DOHH2 (cell line): ENCODE measurements around the gene ZMYND8.

Experiments
- H3F3A ChIP-seq: fragments of 200-600 bp; sonication (generic), shearing (Covaris generic); 2 replicates; pipeline ENCODE4 v1.6.0; 2016; ENCODE audit warnings: antibody characterized with exemption, mild to moderate bottlenecking; ENCODE audit not compliant: control insufficient read depth, insufficient read depth
- H3K27ac ChIP-seq: fragments of 200-600 bp; sonication (generic); 2 replicates; pipeline ENCODE4 v1.5.1; 2014; ENCODE audit warnings: low read depth, mild to moderate bottlenecking, low read length, moderate library complexity
- H3K27me3 ChIP-seq: fragments of 200-600 bp; sonication (generic); 2 replicates; pipeline ENCODE4 v1.6.1; 2014; ENCODE audit warnings: mild to moderate bottlenecking, low read length, mixed read lengths; ENCODE audit not compliant: control insufficient read depth
- H3K36me3 ChIP-seq: fragments of 200-600 bp; sonication (generic); 2 replicates; pipeline ENCODE4 v1.6.1; 2014; ENCODE audit warnings: mild to moderate bottlenecking, low read length, moderate library complexity, mixed read lengths; ENCODE audit not compliant: control insufficient read depth
- H3K4me1 ChIP-seq: fragments of 200-600 bp; sonication (generic); 2 replicates; pipeline ENCODE4 v1.6.1; 2014; ENCODE audit warnings: mild to moderate bottlenecking, low read length, mixed read lengths; ENCODE audit not compliant: control insufficient read depth
- H3K4me2 ChIP-seq: fragments of 200-600 bp; sonication (generic); 2 replicates; pipeline ENCODE4 v1.6.0; 2014; ENCODE audit warnings: mild to moderate bottlenecking, low read length, moderate library complexity
- H3K4me3 ChIP-seq: fragments of 200-600 bp; sonication (generic); 2 replicates; pipeline ENCODE4 v1.5.1; 2014; ENCODE audit warnings: mild to moderate bottlenecking, low read length, mixed read lengths
- H3K79me2 ChIP-seq: fragments of 200-600 bp; sonication (generic); 2 replicates; pipeline ENCODE4 v1.6.1; 2014; ENCODE audit warnings: mild to moderate bottlenecking, low read length, mixed read lengths; ENCODE audit not compliant: control insufficient read depth
- H3K9me2 ChIP-seq: fragments of 200-600 bp; sonication (generic); replicated peaks from 2 replicates; pipeline ENCODE4 v1.6.1; 2014; ENCODE audit warnings: mild to moderate bottlenecking, low read length, mixed read lengths; ENCODE audit not compliant: control insufficient read depth
- H3K9me3 ChIP-seq: fragments of 200-600 bp; sonication (generic); 2 replicates; pipeline ENCODE4 v1.6.1; 2014; ENCODE audit warnings: antibody characterized with exemption, low read length, mixed read lengths; ENCODE audit not compliant: control insufficient read depth, insufficient read depth
- H4K20me1 ChIP-seq: fragments of 200-600 bp; sonication (generic); 2 replicates; pipeline ENCODE4 v1.6.0; 2014; ENCODE audit warnings: low read depth, mild to moderate bottlenecking, antibody characterized with exemption, low read length, moderate library complexity; ENCODE audit not compliant: control insufficient read depth, insufficient read depth
- EZH2phosphoT487 ChIP-seq: fragments of 200-600 bp; sonication (generic); IDR thresholded peaks from 2 replicates; pipeline ENCODE4 v1.6.1; 2017; ENCODE audit warnings: borderline replicate concordance, mild to moderate bottlenecking, antibody characterized with exemption, low read length, moderate library complexity, mixed read lengths
- TF ChIP-seq, protein P1 (sequence below): fragments of 200-600 bp; sonication (generic); IDR thresholded peaks from one replicate; pipeline ENCODE4 v1.5.1; 2014; ENCODE audit warnings: antibody characterized with exemption, mild to moderate bottlenecking, low read depth, low read length; ENCODE audit not compliant: poor library complexity, severe bottlenecking

The ZMYND8 gene

GRCh38 chr20:47320990-47321805, 35.3 kb downstream of the ZMYND8 start:
- no peak overlapping the region for H3K4me2 ChIP-seq
- H3K36me3 ChIP-seq, result peaks cover 8% of the 10 kb centered on the region
- peaks cover 13% of the 10 kb centered on the region; the same call in 1 of the 2 replicates for H4K20me1 ChIP-seq
- no peaks in the 10 kb centered on the region for H3K9me3 ChIP-seq
- no peaks in the 10 kb centered on the region for H3F3A ChIP-seq
- H3K27ac ChIP-seq, result no peak overlapping the region
- no peaks in the 10 kb centered on the region for H3K9me2 ChIP-seq
- no peaks in the 10 kb centered on the region for H3K27me3 ChIP-seq
- no peak for TF ChIP-seq EZH2phosphoT487
- TF ChIP-seq, protein P1, sequence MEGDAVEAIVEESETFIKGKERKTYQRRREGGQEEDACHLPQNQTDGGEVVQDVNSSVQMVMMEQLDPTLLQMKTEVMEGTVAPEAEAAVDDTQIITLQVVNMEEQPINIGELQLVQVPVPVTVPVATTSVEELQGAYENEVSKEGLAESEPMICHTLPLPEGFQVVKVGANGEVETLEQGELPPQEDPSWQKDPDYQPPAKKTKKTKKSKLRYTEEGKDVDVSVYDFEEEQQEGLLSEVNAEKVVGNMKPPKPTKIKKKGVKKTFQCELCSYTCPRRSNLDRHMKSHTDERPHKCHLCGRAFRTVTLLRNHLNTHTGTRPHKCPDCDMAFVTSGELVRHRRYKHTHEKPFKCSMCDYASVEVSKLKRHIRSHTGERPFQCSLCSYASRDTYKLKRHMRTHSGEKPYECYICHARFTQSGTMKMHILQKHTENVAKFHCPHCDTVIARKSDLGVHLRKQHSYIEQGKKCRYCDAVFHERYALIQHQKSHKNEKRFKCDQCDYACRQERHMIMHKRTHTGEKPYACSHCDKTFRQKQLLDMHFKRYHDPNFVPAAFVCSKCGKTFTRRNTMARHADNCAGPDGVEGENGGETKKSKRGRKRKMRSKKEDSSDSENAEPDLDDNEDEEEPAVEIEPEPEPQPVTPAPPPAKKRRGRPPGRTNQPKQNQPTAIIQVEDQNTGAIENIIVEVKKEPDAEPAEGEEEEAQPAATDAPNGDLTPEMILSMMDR, result no peak
- H3K4me3 ChIP-seq, result no peak overlapping the region
- H3K79me2 ChIP-seq, result peaks cover 99% of the 10 kb centered on the region
- H3K4me1 ChIP-seq, result peaks cover 23% of the 10 kb centered on the region

DNA sequence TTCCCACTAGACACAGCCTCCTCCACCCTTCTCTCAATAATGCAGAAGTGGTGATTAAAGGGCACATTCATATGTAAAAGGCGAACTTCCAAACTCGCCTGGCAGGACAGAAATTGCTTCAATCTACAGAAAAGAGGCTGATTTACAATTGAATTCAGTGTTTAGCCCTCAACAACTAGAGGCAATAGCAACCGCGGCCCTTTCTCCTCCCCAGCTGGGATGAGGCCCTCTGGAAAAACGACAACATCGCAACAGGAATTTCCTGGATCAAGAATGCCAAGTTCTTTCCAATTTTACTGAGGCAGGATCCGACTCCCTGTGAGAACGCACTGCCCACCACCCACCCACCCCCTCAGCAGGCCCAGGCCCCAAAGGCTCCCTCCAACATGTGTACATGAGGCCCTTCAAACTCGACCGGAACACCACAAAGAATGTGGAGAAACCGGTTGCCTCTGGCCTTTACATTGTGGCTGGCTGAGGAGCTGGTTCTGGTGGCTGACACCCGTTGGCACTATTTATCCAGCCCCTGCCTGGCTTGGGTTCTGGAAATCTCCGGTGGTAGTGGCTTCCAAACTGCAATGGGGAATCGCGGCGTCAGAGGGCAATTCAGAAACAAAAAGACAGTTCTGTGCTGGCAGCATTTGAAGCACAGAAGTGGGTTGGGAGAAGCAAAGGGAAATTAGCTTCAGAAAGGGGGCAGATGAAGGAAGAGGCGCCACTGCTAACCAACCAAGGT, 36.8 kb downstream of the ZMYND8 start:
- Histone ChIP-seq H3K4me2 (no peak overlapping the region), H3K79me2 (peaks cover 100% of the 10 kb centered on the region), H3K36me3 (peaks cover 17% of the 10 kb centered on the region), H3K27me3 (no peaks in the 10 kb centered on the region), H3K27ac (no peak overlapping the region), H3K4me3 (no peak overlapping the region), H3K9me2 (no peaks in the 10 kb centered on the region), H3F3A (no peaks in the 10 kb centered on the region), H3K4me1 (peaks cover 23% of the 10 kb centered on the region), H4K20me1 (peaks cover 19% of the 10 kb centered on the region; the same call in 1 of the 2 replicates), H3K9me3 (no peaks in the 10 kb centered on the region)
- TF ChIP-seq, protein P1, result no peak
- no peak for TF ChIP-seq EZH2phosphoT487

- H3K36me3 ChIP-seq, result peaks cover 17% of the 10 kb centered on the region
- H3K4me1 ChIP-seq, result peaks cover 23% of the 10 kb centered on the region
- no peaks in the 10 kb centered on the region for H3K27me3 ChIP-seq
- no peaks in the 10 kb centered on the region for H3F3A ChIP-seq
- H3K9me3 ChIP-seq, result no peaks in the 10 kb centered on the region
- H3K9me2 ChIP-seq, result no peaks in the 10 kb centered on the region
- TF ChIP-seq, protein P1, result no peak
- no peak for TF ChIP-seq EZH2phosphoT487
- no peak overlapping the region for H3K27ac ChIP-seq
- H3K4me2 ChIP-seq, result no peak overlapping the region
- peaks cover 100% of the 10 kb centered on the region for H3K79me2 ChIP-seq
- H3K4me3 ChIP-seq, result no peak overlapping the region
- peaks cover 19% of the 10 kb centered on the region; the same call in 1 of the 2 replicates for H4K20me1 ChIP-seq
Observed at GRCh38 chr20:47318586-47319516, 37.6 kb downstream of the ZMYND8 start.
